CD14-positive monocyte (primary cell): ENCODE data around the gene PPP3CA. TPM values are rescaled to one million over a fixed set of nuclear protein-coding genes. Genes with fewer than 3 reads are reported as not detected.

Experiments used
- DNase-seq, 3 donors: peaks; one replicate each; pipeline ENCODE4 v3.0.0-alpha.2; 2011 to 2022
- H2AFZ ChIP-seq: 2 replicates; pipeline ENCODE4 v1.6.0; 2012; ENCODE audit warnings: mild to moderate bottlenecking, low read depth, low read length, inconsistent platforms; ENCODE audit not compliant: insufficient read depth, poor library complexity, severe bottlenecking
- H3K27ac ChIP-seq, 2 donors: 1 replicate in 1 of 2; 2 replicates in 1 of 2; pipeline ENCODE4 v1.5.1; 2012 to 2013; ENCODE audit warnings: low read length in 2 of 2, control low read depth in 1 of 2, inconsistent platforms in 1 of 2, low read depth in 1 of 2, mild to moderate bottlenecking in 1 of 2
- H3K27me3 ChIP-seq, 2 donors: one replicate each; pipeline versions ENCODE4 v1.6.0 to v1.6.1; 2011 to 2013; ENCODE audit warnings: low read length in 2 of 2; ENCODE audit not compliant: control insufficient read depth in 2 of 2, insufficient read depth in 2 of 2
- H3K36me3 ChIP-seq, 2 donors: replicated peaks in 1 of 2; 1 replicate in 1 of 2; 2 replicates in 1 of 2; pipeline versions ENCODE4 v1.5.1 to v1.6.1; 2012 to 2013; ENCODE audit warnings: low read length in 2 of 2, control low read depth in 1 of 2, inconsistent platforms in 1 of 2, mild to moderate bottlenecking in 1 of 2; ENCODE audit not compliant: insufficient read depth in 2 of 2, control insufficient read depth in 1 of 2
- H3K4me1 ChIP-seq, 2 donors: 1 replicate in 1 of 2; 2 replicates in 1 of 2; pipeline versions ENCODE4 v1.5.1 to v1.6.1; 2012 to 2013; ENCODE audit warnings: low read length in 2 of 2, control low read depth in 1 of 2, inconsistent platforms in 1 of 2, mild to moderate bottlenecking in 1 of 2, moderate library complexity in 1 of 2; ENCODE audit not compliant: insufficient read depth in 2 of 2, control insufficient read depth in 1 of 2
- H3K4me2 ChIP-seq: replicated peaks from 2 replicates; pipeline ENCODE3; 2012; ENCODE audit warnings: low read length, moderate library complexity, mild to moderate bottlenecking; ENCODE audit not compliant: poor library complexity, severe bottlenecking; ENCODE audit errors: extremely low read depth
- H3K4me3 ChIP-seq, 3 experiments: fragments of 200-600 bp in 1 of 3; sonication (generic) in 1 of 3; replicated peaks in 1 of 3; 1 replicate in 2 of 3; 2 replicates in 1 of 3; pipeline ENCODE4 v1.5.1; 2011 to 2013; ENCODE audit warnings: low read length in 3 of 3, mild to moderate bottlenecking in 3 of 3, control low read depth in 2 of 3, low read depth in 2 of 3, inconsistent platforms in 1 of 3, moderate library complexity in 1 of 3
- H3K79me2 ChIP-seq: 2 replicates; pipeline ENCODE4 v1.6.0; 2012; ENCODE audit warnings: mild to moderate bottlenecking, control low read depth, inconsistent platforms, low read length, moderate library complexity; ENCODE audit not compliant: insufficient read depth
- H3K9ac ChIP-seq: 2 replicates; pipeline ENCODE4 v1.6.0; 2017; ENCODE audit warnings: low read length, mild to moderate bottlenecking; ENCODE audit not compliant: insufficient read depth, poor library complexity, severe bottlenecking
- H3K9me3 ChIP-seq, 2 donors: replicated peaks in 1 of 2; 1 replicate in 1 of 2; 2 replicates in 1 of 2; pipeline versions ENCODE4 v1.5.1 to v1.6.1; 2012 to 2013; ENCODE audit warnings: low read length in 2 of 2, control low read depth in 1 of 2; ENCODE audit not compliant: control insufficient read depth in 1 of 2, insufficient read depth in 1 of 2
- H4K20me1 ChIP-seq: 2 replicates; pipeline ENCODE4 v1.6.0; 2012; ENCODE audit warnings: mild to moderate bottlenecking, low read length, control low read depth, moderate library complexity; ENCODE audit not compliant: insufficient read depth
- H3K27ac Mint-ChIP-seq, 7 donors: one replicate each; pipeline ENCODE4 v1.8.0; 2020; ENCODE audit warnings: mild to moderate bottlenecking in 7 of 7, mixed read lengths in 7 of 7, moderate library complexity in 6 of 7, inconsistent platforms in 2 of 7
- H3K27me3 Mint-ChIP-seq, 3 donors: one replicate each; pipeline ENCODE4 v1.8.0; 2021 to 2022; ENCODE audit warnings: low read depth in 3 of 3, mild to moderate bottlenecking in 3 of 3, mixed read lengths in 3 of 3, moderate library complexity in 3 of 3, inconsistent platforms in 1 of 3
- H3K36me3 Mint-ChIP-seq, 2 donors: one replicate each; pipeline ENCODE4 v1.8.0; 2020; ENCODE audit warnings: mixed read lengths in 2 of 2, inconsistent platforms in 1 of 2, mild to moderate bottlenecking in 1 of 2
- H3K4me1 Mint-ChIP-seq: one replicate; pipeline ENCODE4 v1.8.0; 2020; ENCODE audit warnings: mild to moderate bottlenecking, mixed read lengths
- H3K4me3 Mint-ChIP-seq, 2 donors: one replicate each; pipeline ENCODE4 v1.8.0; 2020; ENCODE audit warnings: mild to moderate bottlenecking in 2 of 2, mixed read lengths in 2 of 2, moderate library complexity in 1 of 2
- H3K9me3 Mint-ChIP-seq, 7 donors: one replicate each; pipeline ENCODE4 v1.8.0; 2020 to 2022; ENCODE audit warnings: mixed read lengths in 7 of 7, mild to moderate bottlenecking in 6 of 7, moderate library complexity in 6 of 7, inconsistent platforms in 2 of 7
- CTCF ChIP-seq: fragments of 200-600 bp; IDR thresholded peaks from one replicate; pipeline ENCODE4 v1.8.0; 2022; ENCODE audit warnings: antibody characterized with exemption, mild to moderate bottlenecking
- WGBS: methylation state at CpG from one replicate; pipeline ENCODE4 v1.1.5; 2013; ENCODE audit warnings: missing lambda C conversion rate; ENCODE audit not compliant: insufficient coverage; 5-methylcytosine and 5-hydroxymethylcytosine counted together
- intact Hi-C, 2 donors: fragments of 100-400 bp; cut with micrococcal nuclease; formaldehyde crosslinking; loops; one replicate each; pipeline versions ENCODE4 v1.15.0 to v1.15.1; 2023
- polyA plus RNA-seq, 3 donors: library from polyadenylated mRNA; depleted of rRNA in 1 of 3; unstranded in 2 of 3; stranded (reverse) in 1 of 3; fragments of 300-500 nt in 2 of 3; fragments of >200 nt in 1 of 3; fragmentation: Illumina TruSeq in 2 of 3; gene quantifications; 1 replicate in 2 of 3; 2 replicates in 1 of 3; pipeline ENCODE4 v1.2.3, GENCODE V29; 2012 to 2021

The PPP3CA gene
- polyA plus RNA-seq, 3 donors: 5.1 to 9.7 (median 8.9) TPM

GRCh38 chr4:101309925-101310324 is 37.4 kb downstream of the PPP3CA start:
- H3K9me3 Mint-ChIP-seq: no peaks in the 10 kb centered on the region
- Histone ChIP-seq H3K36me3 (no peaks in the 10 kb centered on the region), H3K9me3 (no peaks in the 10 kb centered on the region), H3K27me3 (no peaks in the 10 kb centered on the region), H3K9ac (no peak overlapping the region), H3K27ac (peak overlapping the region in 1 of 2 donors; percentile 23), H3K4me2 (no peak overlapping the region), H3K4me3 (no peak overlapping the region), H2AFZ (no peak overlapping the region), H3K79me2 (peaks cover 87% of the 10 kb centered on the region), H4K20me1 (peaks cover 89% of the 10 kb centered on the region), H3K4me1 (no peaks in the 10 kb centered on the region)
- no peak overlapping the region for H3K4me3 Mint-ChIP-seq
- intact Hi-C loops: no loop called here
- DNase-seq: peak in 1 of 3 donors; percentile 8
- no peak overlapping the region for H3K27ac Mint-ChIP-seq
- no CpG with 5 or more reads among the region's 4 CpGs for WGBS
- H3K27me3 Mint-ChIP-seq: no peaks in the 10 kb centered on the region
- peaks cover 0 to 3% of the 10 kb centered on the region in 2 donors for H3K36me3 Mint-ChIP-seq
- no peak for TF ChIP-seq CTCF
- H3K4me1 Mint-ChIP-seq: peaks cover 25% of the 10 kb centered on the region

DNA sequence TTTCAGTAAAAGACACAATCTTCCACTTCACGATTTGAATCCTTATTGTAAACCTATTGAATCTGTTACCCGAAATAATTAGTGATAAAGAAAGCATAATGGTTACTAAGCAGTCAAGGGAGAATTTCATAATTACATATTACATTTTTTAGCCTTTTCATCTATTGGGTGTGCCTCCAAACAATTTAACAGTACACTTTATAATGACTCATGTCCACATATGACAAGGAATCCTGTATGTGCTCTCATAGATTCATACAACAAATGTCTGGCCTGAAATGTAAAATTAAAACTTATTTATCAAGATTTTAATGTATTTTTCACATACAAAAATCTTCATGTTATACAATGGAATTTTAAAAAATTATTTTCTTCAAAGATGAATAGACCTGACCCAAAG is 39.4 kb downstream of the PPP3CA start:
- DNase-seq: no peak
- Histone ChIP-seq H3K79me2 (peaks cover 86% of the 10 kb centered on the region), H3K4me3 (no peak overlapping the region), H3K4me1 (no peaks in the 10 kb centered on the region), H3K9me3 (no peaks in the 10 kb centered on the region), H3K4me2 (no peak overlapping the region), H2AFZ (no peak overlapping the region), H3K36me3 (no peaks in the 10 kb centered on the region), H3K27ac (no peak overlapping the region), H3K27me3 (no peaks in the 10 kb centered on the region), H4K20me1 (peaks cover 93% of the 10 kb centered on the region), H3K9ac (no peak overlapping the region)
- H3K27me3 Mint-ChIP-seq: no peaks in the 10 kb centered on the region
- H3K4me3 Mint-ChIP-seq: no peak overlapping the region
- TF ChIP-seq CTCF: no peak
- intact Hi-C loops: no loop called here
- peaks cover 0 to 3% of the 10 kb centered on the region in 2 donors for H3K36me3 Mint-ChIP-seq
- H3K9me3 Mint-ChIP-seq: no peaks in the 10 kb centered on the region
- WGBS: no CpG with 5 or more reads among the region's 2 CpGs
- peaks cover 25% of the 10 kb centered on the region for H3K4me1 Mint-ChIP-seq
- H3K27ac Mint-ChIP-seq: no peak overlapping the region
